T47D (cell line): Measurements from ENCODE around the gene TET1.
"Not testable (repeated sequence)": the region's sequence is repeated elsewhere in the genome, so short reads cannot be mapped to it uniquely, and the experiment has no call there.

ENCODE experiments used
- DNase-seq, 2 experiments: peaks; one replicate each; pipeline versions ENCODE4 v3.0.0 to v3.0.0-alpha.2; 2011 to 2012; ENCODE audit warnings: low read depth in 1 of 2, low spot score in 1 of 2
- JUND ChIP-seq: IDR thresholded peaks from 2 replicates; pipeline ENCODE4 v1.6.1; 2012; ENCODE audit warnings: low read depth
- in situ Hi-C: cut with HindIII; loops from 2 replicates; pipeline ENCODE4 v1.10.0; 2016; ENCODE audit warnings: low sequenced_read_pairs, low pct_unique_long_range_greater_than_20kb

Gene TET1

DNA sequence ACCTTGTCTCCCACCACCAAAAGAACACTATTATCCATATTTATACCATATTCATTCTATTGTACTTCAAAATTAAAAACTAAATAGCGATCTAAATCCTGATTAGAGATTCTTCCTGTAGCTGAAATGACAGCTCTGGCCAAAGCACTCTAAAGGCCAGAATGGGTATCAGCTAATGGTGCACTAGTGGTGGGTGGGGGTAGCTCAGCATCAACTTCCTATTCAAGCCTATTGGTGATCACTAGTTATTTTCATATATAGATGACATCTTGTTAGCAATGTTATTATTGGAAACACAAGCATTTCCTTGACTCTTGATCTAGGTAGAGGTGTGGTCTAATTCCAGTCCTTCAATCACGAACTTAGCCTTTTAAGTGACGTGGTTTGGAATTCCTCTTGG lies 43.6 kb downstream of the TET1 start:
- in situ Hi-C loops = no loop called here
- no peak for DNase-seq
- TF ChIP-seq JUND = no peak

DNA sequence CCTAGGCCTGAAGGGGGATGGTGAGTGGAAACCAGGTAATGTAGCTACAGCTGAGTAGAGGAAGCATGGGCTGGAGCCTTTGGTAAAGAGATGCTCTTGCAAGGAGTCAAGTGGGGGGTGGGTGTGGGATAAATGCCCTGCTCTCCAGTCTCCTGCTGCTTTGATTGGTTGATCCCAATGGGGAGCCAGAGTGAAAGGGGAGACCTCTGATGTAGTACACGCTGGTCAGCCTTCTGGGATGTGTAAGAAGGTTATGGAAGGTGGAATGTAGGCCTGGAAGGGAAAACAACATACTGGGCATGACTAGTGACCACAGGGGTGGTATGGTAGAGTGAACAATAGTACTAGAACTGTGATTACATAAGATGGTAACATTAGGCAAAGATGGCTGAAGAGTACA lies 44.3 kb downstream of the TET1 start:
- no peak for TF ChIP-seq JUND
- in situ Hi-C loops = no loop called here
- DNase-seq = no peak

DNA sequence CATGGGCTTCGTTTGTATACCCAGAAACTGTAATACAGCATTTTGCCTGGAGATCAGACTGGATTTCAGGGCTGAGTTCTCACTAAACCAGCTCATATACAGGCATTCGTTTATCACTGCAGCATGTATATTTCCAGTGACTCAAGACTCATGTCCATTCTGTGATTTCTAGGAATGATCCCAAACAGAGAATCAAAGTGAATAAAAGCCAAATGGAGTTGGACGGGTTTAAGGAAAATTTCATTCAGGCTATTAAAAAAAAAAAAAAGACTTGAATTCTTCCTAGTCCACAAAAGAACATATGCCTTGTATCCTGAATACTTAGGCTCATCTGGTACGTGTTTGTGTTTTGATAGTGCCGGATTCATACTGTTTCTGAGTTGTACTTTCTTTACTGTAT lies 46.8 kb downstream of the TET1 start:
- in situ Hi-C loops = no loop called here

DNA sequence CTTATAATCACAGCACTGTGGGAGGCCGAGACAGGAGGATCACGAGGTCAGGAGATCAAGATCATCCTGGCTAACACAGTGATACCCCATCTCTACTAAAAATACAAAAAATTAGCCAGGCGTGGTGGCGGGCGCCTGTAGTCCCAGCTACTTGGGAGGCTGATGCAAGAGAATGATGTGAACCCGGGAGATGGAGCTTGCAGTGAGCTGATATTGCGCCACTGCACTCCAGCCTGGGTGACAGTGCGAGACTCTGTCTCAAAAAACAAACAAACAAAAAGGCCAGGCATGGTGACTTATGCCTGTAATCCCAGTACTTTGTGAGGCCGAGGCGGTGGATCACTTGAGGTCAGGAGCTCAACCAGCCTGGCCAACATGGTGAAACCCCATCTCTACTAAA lies 49.9 kb downstream of the TET1 start:
- in situ Hi-C loops, DNase-seq: not testable (repeated sequence)

More for the DNA sequence above, 46.8 kb downstream of the TET1 start:
- no peak for TF ChIP-seq JUND
- no peak for DNase-seq

DNA sequence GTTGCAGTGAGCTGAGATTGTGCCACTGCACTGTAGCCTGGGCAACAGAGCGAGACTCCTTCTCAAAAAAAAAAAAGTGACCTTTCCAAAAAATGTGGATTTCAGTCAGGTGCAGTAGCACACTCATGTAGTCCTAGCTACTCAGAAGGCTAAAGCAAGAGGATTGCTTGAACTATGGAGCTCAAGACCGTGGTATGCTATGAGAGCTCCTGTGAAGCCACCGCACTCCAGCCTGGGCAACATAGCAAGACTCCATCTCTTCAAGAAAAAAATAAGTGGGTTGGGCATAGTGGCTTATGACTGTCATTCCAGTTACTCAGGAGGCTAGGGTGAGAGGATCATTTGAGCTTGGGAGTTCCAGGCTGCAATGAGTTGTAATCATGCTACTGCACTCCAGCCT lies 51.1 kb downstream of the TET1 start:
- no peak for TF ChIP-seq JUND
- in situ Hi-C loops = no loop called here
- DNase-seq = no peak

DNA sequence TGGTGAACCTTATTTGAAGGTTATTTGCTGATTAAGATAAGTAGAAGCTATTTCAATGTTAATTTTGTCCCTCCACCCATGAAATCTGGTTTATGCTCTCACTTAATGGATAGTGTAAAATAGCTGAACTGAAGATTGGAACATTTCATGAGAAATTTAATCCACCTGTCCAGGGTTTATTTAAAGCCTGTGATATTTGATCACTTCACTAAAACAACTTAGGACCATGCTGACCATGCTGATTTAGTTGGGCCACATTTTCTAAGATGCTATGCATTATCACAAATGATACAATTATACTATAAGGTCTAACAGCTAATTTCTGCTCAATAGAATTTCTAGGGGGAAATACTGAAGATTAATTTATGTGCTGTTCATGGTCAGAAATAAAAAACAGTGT lies 53.8 kb downstream of the TET1 start:
- in situ Hi-C loops, DNase-seq: not testable (repeated sequence)

DNA sequence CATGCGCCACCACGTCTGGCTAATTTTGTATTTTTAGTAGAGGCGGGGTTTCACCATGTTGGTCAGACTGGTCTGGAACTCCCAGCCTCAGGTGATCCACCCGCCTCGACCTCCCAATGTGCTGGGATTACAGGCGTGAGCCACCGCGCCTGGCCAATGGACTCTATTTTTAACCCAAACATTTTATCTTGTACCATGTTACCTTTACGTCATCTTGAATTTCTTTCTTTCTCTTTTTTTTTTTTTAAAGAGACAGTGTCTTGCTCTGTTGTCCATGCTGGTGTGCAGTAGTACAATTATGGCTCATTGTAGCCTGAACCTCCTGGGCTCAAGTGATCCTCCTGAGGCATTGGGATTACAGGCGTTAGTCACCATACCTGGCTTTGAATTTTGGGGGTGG lies 57.6 kb downstream of the TET1 start:
- DNase-seq, in situ Hi-C loops: not testable (repeated sequence)

DNA sequence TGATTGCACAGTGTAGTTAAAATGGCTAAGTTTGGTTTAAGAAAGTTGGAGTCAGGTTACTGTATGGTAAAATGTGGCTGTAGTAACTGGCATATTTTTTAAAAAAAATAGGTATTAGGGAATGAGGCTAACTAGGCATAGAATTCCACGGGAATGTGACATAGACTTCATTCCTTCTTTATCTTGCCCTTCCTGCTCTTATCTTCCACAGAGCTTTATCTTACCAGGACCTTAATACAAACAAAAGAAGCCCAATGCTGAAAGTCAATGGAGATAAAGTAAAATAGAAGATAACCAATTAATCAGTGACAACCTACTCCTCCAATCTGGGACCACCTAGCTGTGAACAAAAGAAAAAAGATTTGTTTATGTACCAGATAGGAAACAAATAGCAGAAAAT lies 58.1 kb downstream of the TET1 start:
- in situ Hi-C loops = no loop called here
- no peak for DNase-seq
- TF ChIP-seq JUND = no peak

DNA sequence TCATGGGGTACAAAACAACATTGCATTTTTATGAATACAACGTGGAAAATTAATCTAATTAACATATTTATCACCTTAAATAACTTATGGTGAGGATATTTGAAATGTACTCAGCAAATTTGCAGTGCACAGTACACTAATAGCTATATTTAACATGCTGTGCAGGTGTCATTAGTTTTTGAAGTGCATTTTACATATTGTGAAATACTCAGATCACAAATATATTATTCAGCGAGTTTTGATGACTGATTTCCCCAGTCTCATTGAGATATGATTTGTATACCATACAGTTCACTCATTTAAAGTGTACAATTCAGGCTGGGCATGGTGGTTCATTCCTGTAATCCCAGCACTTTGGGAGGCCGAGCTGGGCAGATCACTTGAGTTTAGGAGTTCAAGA lies 59.5 kb downstream of the TET1 start:
- DNase-seq = no peak
- in situ Hi-C loops = no loop called here

DNA sequence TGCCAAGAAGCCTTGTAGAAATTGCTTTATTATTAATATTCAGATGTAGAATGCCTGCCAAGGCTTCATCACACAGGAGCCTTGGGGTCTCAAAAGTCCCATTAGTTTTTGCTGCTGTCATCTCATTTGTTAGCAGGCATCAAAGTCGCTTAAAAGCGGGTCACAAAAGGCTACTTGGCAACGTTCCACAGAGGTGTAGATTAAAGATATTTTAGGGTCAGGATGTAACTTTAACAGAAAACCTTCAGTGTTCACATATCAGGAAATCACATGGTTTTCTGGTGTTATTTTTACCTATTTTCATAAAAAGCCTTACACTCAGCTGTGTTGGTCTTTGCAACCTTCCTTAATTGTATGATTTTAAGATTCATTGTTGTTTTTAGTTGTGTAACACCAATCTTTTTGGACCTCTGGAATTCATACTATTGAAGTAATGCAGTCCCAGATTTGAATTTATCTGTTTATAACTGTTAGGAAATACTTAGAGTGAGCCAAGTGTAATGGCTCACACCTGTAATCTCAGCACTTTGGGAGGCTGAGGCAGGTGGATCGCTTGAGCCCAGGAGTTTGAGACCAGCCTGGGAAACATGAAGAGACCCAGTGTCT lies 65.3 kb downstream of the TET1 start:
- in situ Hi-C loops = no loop called here
- no peak for TF ChIP-seq JUND
- DNase-seq = no peak

More for the DNA sequence above, 59.5 kb downstream of the TET1 start:
- no peak for TF ChIP-seq JUND

DNA sequence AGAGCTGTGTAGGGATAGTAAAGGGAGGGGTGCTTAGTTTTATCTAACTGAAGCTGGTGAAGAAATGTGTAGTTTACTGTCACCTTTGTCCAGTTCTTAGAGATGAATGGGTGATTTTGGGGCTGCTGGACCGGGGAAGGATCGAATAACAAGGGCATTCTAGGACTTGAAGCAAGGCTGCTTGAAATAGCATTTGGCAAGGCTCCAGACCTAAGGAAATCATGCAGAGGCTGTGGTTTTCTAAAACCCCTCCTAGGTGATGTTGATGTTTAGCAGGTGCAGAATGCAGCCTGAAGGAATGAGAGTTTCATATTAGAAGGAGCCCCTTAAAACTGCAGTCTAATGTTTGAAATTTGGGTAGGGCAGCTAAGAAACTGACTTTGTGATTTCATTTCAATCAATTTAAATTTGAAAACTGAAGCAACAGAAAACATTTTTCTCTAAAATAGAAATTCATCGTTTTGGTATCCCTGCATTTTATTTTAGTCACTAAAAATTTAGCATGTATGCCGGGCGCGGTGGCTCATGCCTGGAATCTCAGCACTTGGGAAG lies 68.5 kb downstream of the TET1 start:
- in situ Hi-C loops = no loop called here
- TF ChIP-seq JUND = no peak
- no peak for DNase-seq

DNA sequence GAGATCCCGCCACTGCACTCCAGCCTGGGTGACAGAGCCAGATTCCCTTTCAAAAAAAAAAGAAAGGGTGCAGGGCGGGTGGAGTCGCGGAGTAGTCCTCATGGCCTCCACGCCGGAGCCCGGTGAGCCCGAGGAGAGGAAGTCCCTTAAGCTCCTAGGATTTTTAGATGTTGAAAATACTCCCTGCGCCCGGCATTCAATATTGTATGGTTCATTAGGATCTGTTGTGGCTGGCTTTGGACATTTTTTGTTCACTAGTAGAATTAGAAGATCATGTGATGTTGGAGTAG lies 72.1 kb downstream of the TET1 start:
- DNase-seq, in situ Hi-C loops: not testable (repeated sequence)

DNA sequence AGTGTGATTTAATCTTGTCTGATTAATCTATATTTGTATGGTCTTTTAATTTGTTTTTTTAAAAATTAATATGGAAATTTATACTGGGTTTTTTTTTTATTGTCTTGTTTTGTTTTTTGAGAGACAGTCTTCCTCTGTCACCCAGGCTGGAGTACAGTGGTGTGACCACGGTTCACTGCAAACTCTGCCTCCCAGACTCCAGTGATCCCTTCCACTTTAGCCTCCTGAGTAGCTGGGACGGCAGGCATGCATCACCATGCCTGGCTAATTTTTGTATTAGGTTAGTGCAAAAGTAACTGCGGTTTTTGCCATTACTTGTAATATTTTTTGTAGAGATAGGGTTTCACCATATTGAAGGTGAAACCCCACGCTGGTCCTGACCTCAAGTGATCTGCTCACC lies 73.1 kb downstream of the TET1 start:
- no peak for TF ChIP-seq JUND
- in situ Hi-C loops = no loop called here
- DNase-seq = no peak

DNA sequence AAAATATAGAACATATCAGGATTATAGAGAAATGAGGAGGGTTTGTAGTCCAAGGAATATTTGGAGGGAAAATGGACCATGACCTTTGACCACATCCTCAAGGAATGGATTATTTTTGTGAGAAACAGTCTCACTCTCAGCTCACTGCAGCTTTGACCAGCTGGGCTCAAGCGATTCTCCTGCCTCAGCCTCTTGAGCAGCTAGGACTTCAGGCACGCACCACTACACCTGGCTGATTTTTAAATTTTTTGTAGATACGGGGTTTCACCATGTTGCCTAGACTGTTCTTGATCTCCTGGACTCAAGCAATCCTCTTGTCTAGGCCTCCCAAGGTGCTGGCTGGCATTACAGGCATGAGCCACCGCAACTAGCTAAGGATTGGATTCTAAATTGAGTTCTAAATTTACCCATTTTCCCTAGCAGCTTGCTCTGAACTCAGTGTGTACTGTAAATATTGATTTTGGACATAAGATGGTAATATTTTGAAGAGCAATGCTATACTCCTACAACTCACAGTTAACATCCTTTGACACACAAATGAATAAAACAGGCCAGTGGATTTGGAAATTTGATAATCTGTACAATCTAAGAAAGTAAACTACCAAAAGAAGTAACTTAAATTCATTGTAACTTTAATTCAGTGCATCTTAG lies 73.8 kb downstream of the TET1 start:
- no peak; the same call in 1 of the 2 replicates for TF ChIP-seq JUND
- in situ Hi-C loops = no loop called here
- DNase-seq = peak in 1 of 2 experiments; percentile 46
